ENCODE results near the gene SNCB. TPM values are rescaled to one million over a fixed set of nuclear protein-coding genes. Genes with fewer than 3 reads are reported as not detected.

The SNCB gene
- total and polyA plus RNA-seq, 2 of the 13 experiments (the other 11 are each of a cell fraction or from before 2014, with no cell fraction given) = not detected

DNA sequence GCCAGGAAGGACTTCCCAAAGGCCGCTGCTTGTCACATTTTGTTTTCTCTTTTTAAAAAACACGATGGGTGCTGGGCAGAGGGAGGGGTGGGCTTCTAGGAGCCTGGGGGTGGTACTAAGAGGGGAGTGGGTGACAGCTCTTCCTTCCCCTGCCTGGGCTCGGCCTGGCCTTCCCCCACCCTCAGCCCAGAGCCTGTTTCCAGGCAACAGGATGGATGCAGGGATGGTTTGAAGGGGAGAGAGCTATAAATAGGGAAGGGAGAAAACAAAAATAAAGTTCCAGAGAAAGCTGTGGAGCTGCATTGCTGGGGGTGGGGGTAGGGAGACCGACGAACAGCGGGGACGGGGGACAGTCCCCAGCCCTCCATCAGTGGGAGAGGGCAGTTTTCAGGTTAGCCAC lies 13.8 kb downstream of the SNCB start:
- H3K36me3 ChIP-seq (replicated peaks in 1 of 2; ENCODE audit: control insufficient read depth in 1 of 2, insufficient read depth in 2 of 2, low read length in 2 of 2) = no peaks in the 10 kb centered on the region
- H3K27ac ChIP-seq (ENCODE audit: extremely low read length, insufficient read depth, low read length) = no peak overlapping the region
- TF ChIP-seq, protein P1, sequence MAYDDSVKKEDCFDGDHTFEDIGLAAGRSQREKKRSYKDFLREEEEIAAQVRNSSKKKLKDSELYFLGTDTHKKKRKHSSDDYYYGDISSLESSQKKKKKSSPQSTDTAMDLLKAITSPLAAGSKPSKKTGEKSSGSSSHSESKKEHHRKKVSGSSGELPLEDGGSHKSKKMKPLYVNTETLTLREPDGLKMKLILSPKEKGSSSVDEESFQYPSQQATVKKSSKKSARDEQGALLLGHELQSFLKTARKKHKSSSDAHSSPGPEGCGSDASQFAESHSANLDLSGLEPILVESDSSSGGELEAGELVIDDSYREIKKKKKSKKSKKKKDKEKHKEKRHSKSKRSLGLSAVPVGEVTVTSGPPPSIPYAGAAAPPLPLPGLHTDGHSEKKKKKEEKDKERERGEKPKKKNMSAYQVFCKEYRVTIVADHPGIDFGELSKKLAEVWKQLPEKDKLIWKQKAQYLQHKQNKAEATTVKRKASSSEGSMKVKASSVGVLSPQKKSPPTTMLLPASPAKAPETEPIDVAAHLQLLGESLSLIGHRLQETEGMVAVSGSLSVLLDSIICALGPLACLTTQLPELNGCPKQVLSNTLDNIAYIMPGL (CRISPR knock-in tag; IDR thresholded peaks at IDR 0.05; ENCODE audit: borderline replicate concordance in 1 of 2, low read depth in 1 of 2) = no peak
- no peak for TF ChIP-seq ATRX (CRISPR knock-in tag; IDR thresholded peaks at IDR 0.05; ENCODE audit: borderline replicate concordance)
- no peak for TF ChIP-seq ZNF33B (CRISPR knock-in tag; IDR thresholded peaks at IDR 0.05)
- TF ChIP-seq, protein P2, sequence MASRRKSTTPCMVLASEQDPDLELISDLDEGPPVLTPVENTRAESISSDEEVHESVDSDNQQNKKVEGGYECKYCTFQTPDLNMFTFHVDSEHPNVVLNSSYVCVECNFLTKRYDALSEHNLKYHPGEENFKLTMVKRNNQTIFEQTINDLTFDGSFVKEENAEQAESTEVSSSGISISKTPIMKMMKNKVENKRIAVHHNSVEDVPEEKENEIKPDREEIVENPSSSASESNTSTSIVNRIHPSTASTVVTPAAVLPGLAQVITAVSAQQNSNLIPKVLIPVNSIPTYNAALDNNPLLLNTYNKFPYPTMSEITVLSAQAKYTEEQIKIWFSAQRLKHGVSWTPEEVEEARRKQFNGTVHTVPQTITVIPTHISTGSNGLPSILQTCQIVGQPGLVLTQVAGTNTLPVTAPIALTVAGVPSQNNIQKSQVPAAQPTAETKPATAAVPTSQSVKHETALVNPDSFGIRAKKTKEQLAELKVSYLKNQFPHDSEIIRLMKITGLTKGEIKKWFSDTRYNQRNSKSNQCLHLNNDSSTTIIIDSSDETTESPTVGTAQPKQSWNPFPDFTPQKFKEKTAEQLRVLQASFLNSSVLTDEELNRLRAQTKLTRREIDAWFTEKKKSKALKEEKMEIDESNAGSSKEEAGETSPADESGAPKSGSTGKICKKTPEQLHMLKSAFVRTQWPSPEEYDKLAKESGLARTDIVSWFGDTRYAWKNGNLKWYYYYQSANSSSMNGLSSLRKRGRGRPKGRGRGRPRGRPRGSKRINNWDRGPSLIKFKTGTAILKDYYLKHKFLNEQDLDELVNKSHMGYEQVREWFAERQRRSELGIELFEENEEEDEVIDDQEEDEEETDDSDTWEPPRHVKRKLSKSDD (CRISPR knock-in tag; IDR thresholded peaks at IDR 0.05; ENCODE audit: low read depth) = no peak
- no peak for TF ChIP-seq ZBTB20 (CRISPR knock-in tag; IDR thresholded peaks at IDR 0.05; ENCODE audit: borderline replicate concordance, low read depth)
- no peak for TF ChIP-seq ZNF12 (CRISPR knock-in tag; IDR thresholded peaks at IDR 0.05)
- TF ChIP-seq TCF7 (IDR thresholded peaks at IDR 0.05; ENCODE audit: low read depth) = no peak
- TF ChIP-seq, protein P3, sequence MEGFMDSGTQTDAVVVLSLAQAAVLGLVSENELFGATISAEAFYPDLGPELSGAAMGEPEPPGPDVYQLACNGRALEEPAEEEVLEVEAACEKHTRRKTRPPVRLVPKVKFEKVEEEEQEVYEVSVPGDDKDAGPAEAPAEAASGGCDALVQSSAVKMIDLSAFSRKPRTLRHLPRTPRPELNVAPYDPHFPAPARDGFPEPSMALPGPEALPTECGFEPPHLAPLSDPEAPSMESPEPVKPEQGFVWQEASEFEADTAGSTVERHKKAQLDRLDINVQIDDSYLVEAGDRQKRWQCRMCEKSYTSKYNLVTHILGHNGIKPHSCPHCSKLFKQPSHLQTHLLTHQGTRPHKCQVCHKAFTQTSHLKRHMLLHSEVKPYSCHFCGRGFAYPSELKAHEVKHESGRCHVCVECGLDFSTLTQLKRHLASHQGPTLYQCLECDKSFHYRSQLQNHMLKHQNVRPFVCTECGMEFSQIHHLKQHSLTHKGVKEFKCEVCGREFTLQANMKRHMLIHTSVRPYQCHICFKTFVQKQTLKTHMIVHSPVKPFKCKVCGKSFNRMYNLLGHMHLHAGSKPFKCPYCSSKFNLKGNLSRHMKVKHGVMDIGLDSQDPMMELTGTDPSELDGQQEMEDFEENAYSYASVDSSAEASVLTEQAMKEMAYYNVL (CRISPR knock-in tag; IDR thresholded peaks at IDR 0.05; ENCODE audit: borderline replicate concordance) = no peak
- no peak for TF ChIP-seq ZNF225 (CRISPR knock-in tag; IDR thresholded peaks at IDR 0.05)
- no peak for TF ChIP-seq REXO4 (CRISPR knock-in tag; IDR thresholded peaks at IDR 0.05; ENCODE audit: borderline replicate concordance)
- ATAC-seq (no peak), DNase-seq (ENCODE audit: low spot score) (no peak), FAIRE-seq (no peak)
- 20% methylated on average over 7 of the region's 7 CpGs for WGBS (ENCODE audit: low lambda C conversion rate)
- H3K4me1 ChIP-seq (ENCODE audit: insufficient read depth, low read length) = no peaks in the 10 kb centered on the region
- ChIA-PET POLR2A (no interaction called here), CTCF (ENCODE audit: low intra/inter-chr PET ratio, low total read pairs) (no interaction called here)
- no peak overlapping the region for H3K4me3 ChIP-seq (replicated peaks in 1 of 3; ENCODE audit: insufficient read depth in 1 of 3, low read depth in 2 of 3, low read length in 3 of 3)
- no peaks in the 10 kb centered on the region for H4K20me1 ChIP-seq (ENCODE audit: insufficient read depth, low read length)
- no peak overlapping the region for H3K9ac ChIP-seq (ENCODE audit: insufficient read depth, low read depth, low read length)
- intact Hi-C loops (cut with micrococcal nuclease; ENCODE audit: unreplicated experiment) (no loop called here), in situ Hi-C loops (cut with HindIII; ENCODE audit: extremely low pct_ligation_motif_present, low pct_unique_long_range_greater_than_20kb) (no loop called here)
- no peaks in the 10 kb centered on the region for H3K9me3 ChIP-seq (ENCODE audit: low read length)
- H2AFZ ChIP-seq (ENCODE audit: low read length) = no peak overlapping the region
- no TSS peak for BruUV-seq (replicated peaks)
- no peak overlapping the region for H3K4me2 ChIP-seq (ENCODE audit: low read depth, low read length)
- H3K27me3 ChIP-seq (ENCODE audit: control insufficient read depth in 1 of 2, insufficient read depth in 2 of 2, low read length in 2 of 2) = peaks cover 8 to 43% of the 10 kb centered on the region in 2 experiments
- no peaks in the 10 kb centered on the region for H3K79me2 ChIP-seq (ENCODE audit: insufficient read depth, low read length)
